GM12874 (cell line): ENCODE results near the gene GSG1L.

Experiments
- CTCF ChIP-seq: IDR thresholded peaks from 2 replicates; pipeline ENCODE4 v1.5.1; 2011; ENCODE audit warnings: low read depth, mild to moderate bottlenecking, control low read depth, low read length, moderate library complexity; ENCODE audit not compliant: insufficient read depth

Gene GSG1L

DNA sequence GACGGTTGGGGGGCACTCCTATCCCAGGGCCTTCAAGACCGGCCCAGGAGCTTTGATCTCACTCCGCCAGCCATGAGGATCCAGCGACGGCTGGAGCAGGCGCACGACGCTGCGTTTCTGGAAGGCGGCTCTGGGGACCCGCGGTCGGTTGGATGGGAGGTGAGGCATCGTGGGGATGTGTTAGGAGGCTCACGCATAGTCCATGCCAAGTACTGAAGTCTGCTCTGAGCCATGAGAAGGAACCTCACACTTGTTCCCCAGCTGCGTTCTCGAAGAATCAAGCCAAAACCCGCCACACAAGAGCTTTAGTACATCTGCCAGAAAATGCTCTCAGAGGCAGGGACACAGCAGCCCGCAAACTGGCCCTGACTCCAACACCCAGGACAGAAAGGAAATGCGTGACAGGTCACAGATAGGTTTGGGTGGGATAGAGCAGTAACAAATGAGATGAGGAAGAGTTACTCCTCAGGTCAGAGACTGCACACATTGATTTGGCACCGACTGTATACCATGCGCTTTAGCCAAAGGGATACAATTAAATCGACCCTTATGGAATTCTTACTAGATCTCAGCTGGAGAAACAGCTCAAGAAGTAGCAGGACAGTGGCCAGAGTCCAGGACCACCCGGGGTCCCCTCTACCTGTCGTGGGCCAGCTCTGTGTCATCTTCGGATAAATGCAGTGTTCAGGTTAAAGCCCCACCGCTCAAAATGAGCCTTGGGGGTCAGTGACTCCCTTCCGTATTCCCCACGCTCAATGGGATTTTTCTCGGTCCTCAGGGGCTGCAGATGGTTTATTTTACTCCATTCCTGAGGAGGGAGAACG lies 6.7 kb upstream of the GSG1L start:
- no peak for TF ChIP-seq CTCF

- TF ChIP-seq CTCF: no peak
These were observed 5.5 kb upstream of the GSG1L start for GRCh38 chr16:28068976-28069375.

DNA sequence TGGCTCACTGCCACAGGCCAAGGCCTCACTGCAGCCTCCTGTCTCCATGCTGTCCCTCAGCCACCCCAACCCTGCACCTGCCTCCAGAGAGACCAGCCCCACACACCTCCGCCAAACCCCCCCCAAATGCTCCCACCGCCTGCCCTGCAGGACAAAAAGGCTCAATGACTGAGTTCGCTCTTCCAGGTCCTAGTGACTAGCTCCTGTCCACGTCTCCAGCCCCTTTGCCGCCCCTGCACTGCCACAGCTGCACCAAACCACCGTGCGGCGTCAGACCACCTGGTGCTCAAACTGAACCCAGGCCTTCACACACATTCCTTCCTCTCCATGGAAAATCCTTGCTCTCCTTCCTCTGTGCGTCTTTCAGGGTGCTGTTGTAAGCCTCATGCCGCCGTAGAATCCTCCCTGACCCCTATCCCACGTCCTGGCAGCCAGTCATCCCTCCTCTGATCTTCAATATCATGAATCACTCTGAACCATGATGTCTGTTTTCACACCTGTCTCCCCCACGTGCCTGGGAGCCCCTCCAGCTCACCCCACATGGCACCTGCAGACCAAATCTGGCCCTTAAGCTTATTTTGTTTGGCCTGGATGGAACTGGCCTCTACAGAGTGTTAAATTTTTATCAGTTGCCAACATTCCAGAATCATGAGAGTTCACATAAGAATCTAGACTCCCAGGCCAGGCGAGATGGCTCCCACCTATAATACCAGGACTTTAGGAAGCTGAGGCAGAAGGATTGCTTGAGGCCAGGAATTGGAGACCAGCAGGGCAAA lies 4.3 kb upstream of the GSG1L start:
- no peak for TF ChIP-seq CTCF

- no peak for TF ChIP-seq CTCF
These were observed 1.3 kb upstream of the GSG1L start for GRCh38 chr16:28064706-28065249.

- TF ChIP-seq CTCF: no peak
These were observed 636 bp upstream of the GSG1L start for GRCh38 chr16:28064150-28064549.

DNA sequence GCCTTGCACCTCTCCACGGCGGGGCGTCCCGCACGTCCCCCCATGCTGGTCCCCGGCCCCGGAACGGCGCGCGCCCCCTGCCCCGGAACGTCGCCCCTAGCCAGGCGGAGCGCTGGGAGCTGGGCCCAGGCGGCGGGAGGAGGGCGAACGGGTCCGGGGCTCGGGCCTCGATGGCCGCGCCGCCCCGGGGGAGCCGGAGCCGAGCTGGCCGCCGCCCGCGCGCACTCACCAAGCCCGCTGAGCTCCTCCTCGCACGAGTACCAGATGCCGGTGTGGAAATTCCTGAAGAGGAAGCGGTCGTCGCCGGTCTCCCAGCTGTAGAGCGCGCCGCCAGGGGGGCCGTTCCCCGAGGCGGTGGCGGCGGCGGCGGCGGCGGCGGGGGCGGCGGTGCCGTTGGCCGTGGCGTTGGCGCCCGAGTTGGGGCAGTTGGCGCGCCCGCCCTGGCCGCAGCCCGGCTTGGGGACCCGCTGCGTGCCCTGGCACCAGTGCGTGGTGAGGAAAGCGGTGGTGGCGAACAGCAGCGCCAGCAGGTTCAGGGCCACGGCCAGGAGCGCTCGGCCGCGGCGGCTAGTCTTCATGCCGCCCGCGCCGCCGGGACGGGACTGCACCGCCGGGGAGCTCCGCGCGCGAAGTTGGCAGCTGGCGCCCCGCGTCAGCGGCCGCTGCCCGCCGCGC lies 530 bp downstream of the GSG1L start:
- no peak for TF ChIP-seq CTCF

- TF ChIP-seq CTCF: no peak
These were observed 1.2 kb downstream of the GSG1L start for GRCh38 chr16:28062261-28062846.
